ENCODE results near the gene PLB1.

Gene PLB1

GRCh38 chr2:28620291-28620793 is 124.5 kb downstream of the PLB1 start:
- in situ Hi-C loops (cut with MboI; ENCODE audit: low sequenced_read_pairs) = no loop called here

DNA sequence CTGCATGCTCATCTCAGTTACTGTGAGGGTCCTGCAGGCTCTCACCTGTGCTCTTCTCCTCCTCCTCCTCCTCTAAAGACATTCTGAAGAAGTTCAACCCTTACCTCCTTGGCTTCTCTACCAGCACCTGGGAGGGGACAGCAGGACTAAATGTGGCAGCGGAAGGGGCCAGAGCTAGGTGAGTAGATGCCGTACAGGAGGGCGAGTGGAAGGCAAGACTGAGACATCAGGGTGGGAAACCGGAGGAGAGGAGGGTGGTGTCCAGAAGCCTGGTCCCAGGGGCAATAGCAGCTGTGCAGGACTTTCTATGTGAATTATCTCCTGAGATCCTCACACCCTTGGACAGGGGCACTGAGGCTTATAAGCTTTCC is 124.9 kb downstream of the PLB1 start:
- in situ Hi-C loops (cut with MboI; ENCODE audit: low sequenced_read_pairs) = no loop called here

DNA sequence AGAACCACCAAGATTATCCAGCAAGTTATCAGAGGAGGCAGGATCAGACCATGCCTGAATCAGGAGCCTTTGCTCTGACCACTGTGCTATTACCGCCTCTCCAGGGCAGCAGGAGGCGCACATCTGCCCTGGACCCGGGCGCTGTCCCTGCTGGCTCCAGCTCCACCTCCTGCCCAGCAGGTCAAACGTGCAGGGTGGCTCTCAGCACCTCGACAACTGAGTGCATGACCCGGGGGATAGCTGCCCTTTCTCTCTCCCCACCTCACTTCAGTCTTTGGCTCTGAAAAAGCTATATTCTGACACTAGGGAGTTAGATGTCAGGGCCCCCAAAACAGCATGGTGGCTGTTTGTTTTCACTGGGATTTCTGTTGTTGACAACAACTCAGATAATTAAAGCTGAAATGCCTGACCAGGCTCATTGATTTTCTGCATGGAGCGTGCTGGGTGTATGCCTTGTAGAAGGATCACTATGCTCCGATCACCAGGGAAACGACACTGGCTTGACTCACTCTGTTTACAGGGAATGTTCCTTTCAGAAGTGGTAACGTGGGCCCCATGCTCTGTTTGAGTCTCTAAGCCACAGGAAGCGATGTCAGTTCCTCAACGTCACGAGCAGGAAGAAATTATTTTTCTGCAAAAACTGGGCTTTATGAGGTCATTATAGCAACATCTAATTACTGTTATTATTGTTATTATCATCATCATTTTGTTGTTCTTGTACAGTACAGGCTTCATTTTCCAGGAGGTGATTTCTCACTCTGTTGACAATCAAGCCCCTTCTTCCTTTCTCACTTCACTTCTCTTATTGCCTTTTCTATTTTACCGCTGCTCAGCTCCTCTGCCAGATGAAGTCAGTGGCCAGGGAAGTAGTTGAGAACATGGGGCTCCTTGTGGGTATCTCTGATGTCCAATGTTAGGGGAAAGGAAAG is 125.6 kb downstream of the PLB1 start:
- in situ Hi-C loops (cut with MboI; ENCODE audit: low sequenced_read_pairs) = no loop called here

DNA sequence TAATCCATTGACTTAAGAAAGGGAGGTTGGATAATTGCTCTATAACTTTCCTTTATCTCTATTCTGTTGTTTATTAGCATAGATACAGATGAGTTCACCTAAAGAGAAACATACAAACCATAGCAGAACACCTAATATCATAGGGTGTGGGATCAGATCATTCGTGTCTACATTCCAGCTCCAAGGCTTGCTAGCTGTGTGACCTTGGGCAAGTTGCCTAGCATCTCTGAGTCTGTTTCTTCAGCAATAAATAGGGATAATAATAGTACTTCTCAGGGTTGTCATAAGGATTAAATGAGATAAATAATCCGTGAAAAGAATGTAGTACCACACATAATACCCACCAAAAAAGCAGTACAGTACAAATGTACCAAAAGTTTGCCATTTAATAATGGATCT is 126.2 kb downstream of the PLB1 start:
- in situ Hi-C loops (cut with MboI; ENCODE audit: low sequenced_read_pairs) = no loop called here

GRCh38 chr2:28623582-28624405 is 127.9 kb downstream of the PLB1 start:
- in situ Hi-C loops (cut with MboI; ENCODE audit: low sequenced_read_pairs) = no loop called here

DNA sequence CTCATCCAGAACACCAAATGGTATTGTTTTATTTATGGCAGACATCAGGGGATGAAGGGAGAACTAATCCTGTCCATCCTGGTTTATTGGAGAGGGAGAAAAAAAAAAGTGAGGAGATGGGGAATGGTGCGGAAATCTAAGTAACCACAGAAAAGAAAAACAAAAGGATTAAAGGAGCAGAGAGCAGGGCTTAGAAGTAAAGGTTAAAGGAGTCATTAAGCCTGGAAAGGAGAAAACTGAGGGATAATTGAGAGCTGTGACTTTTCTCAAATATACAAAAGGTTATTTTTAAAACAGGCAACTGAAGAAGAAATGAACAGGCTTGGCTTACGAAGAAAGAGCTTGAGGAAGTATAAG is 128.6 kb downstream of the PLB1 start:
- in situ Hi-C loops (cut with MboI; ENCODE audit: low sequenced_read_pairs) = no loop called here

GRCh38 chr2:28624793-28625701 is 129.2 kb downstream of the PLB1 start:
- in situ Hi-C loops (cut with MboI; ENCODE audit: low sequenced_read_pairs) = no loop called here

GRCh38 chr2:28626376-28626775 is 130.5 kb downstream of the PLB1 start:
- in situ Hi-C loops (cut with MboI; ENCODE audit: low sequenced_read_pairs) = no loop called here

- in situ Hi-C loops (cut with MboI; ENCODE audit: low sequenced_read_pairs) = no loop called here
Measured at GRCh38 chr2:28626891-28627421, 131.1 kb downstream of the PLB1 start.

GRCh38 chr2:28627722-28628480 is 132.0 kb downstream of the PLB1 start:
- in situ Hi-C loops (cut with MboI; ENCODE audit: low sequenced_read_pairs) = no loop called here

DNA sequence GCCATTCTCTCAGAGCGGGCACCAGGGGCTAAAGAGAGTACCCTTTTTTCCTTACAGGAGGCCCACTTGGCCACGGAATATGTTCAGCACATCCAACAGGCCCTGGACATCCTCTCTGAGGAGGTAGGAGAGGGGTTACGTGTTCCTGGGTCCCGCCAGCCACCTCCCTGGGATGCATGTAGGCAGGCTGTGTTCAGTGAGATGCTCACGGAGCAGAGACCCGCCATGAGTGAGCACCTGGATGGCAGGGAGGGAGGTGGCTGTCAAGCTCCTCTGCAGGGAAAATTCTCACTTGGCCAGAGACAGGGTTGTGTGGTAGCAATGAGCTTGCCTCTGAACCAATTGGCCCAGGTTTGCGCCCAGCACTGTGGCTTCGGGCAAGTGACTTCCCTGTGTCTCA is 132.6 kb downstream of the PLB1 start:
- in situ Hi-C loops (cut with MboI; ENCODE audit: low sequenced_read_pairs) = no loop called here

- in situ Hi-C loops (cut with MboI; ENCODE audit: low sequenced_read_pairs) = no loop called here
Measured at GRCh38 chr2:28628987-28629386, 133.1 kb downstream of the PLB1 start.

DNA sequence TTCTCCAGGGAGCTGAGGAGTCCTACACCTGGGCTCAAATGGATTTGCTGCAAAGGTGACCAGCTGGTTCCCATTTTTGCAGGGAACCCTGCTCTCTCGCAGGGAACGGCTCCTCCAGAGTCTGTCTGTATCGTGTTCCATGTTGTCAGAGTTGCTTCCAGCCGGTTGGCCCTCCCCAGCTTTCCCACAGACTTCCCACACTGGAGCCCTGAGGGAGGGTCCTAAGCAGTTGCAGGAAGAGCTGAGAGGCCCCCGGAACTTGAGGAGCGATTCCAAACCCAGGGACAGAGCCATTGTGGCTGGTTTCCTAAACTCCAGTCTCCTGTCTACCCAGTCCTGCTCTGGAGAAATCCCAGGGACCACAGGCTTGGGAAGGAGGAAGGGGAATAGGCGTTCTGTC is 134.1 kb downstream of the PLB1 start:
- in situ Hi-C loops (cut with MboI; ENCODE audit: low sequenced_read_pairs) = no loop called here

DNA sequence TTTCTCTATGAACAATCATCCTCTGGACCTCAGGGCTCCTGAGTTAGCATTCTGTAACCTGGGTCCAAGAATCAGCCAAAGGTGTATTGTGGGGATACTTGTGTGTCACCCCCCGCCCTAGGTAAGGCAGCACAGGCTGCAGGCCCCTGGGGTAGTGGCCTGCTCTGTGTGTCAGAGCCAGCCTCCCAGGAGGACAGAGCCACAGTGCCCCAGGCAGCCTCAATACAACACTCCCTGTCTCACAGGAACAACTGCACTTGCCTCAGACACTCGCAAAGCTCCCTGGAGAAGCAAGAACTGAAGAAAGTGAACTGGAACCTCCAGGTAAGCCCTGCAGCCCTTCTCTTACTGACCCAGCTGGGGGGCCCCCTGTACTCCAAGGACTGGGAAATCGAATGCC is 134.5 kb downstream of the PLB1 start:
- in situ Hi-C loops (cut with MboI; ENCODE audit: low sequenced_read_pairs) = no loop called here

DNA sequence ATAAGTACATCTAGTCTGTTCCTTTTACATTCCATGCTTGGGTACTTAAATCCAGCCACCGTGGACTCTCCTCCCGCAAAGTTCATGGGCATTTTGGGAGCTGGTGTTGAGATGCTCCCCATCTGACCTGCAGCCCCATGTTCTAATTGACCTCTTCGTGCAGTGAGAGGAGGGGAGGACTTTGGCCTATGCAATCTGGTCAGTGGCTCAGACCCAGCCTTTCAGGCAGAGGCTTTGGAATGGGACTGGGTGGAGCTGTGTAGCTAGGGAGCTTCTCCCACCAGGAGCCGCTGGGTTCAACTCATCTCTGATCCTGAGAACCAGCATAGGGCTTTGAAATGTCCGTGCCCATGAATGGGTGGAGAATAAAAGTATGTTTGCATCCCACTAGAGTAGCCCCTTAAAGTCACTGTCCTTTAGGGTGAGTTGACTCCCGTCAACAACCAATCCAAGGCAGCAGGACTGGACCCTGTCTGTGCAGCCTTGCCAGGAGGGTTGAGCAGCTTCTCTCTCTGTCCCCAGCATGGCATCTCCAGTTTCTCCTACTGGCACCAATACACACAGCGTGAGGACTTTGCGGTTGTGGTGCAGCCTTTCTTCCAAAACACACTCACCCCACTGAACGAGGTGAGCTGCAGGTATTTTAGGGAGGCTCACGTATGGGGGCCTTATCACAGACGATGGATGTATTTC is 135.8 kb downstream of the PLB1 start:
- in situ Hi-C loops (cut with MboI; ENCODE audit: low sequenced_read_pairs) = no loop called here

DNA sequence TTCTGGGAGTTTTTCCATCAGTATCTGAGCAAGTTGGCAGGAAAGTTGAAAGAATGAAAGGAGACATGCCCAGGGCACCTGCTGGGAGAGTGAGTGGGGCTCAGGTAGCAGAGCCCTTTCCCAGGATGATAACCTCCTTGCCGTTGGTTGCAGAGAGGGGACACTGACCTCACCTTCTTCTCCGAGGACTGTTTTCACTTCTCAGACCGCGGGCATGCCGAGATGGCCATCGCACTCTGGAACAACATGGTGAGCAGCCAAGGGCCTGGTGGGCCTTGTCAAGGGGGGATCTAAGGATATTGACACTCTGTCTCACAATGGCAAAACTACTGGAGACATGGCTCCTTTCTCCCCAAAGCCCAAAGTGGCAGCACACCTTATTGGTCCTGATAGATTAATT is 136.9 kb downstream of the PLB1 start:
- in situ Hi-C loops (cut with MboI; ENCODE audit: low sequenced_read_pairs) = no loop called here

- in situ Hi-C loops (cut with MboI; ENCODE audit: low sequenced_read_pairs) = no loop called here
Measured at GRCh38 chr2:28633204-28633603, 137.3 kb downstream of the PLB1 start.

GRCh38 chr2:28633746-28634145 is 137.9 kb downstream of the PLB1 start:
- in situ Hi-C loops (cut with MboI; ENCODE audit: low sequenced_read_pairs) = no loop called here

GRCh38 chr2:28635191-28635611 is 139.3 kb downstream of the PLB1 start:
- in situ Hi-C loops (cut with MboI; ENCODE audit: low sequenced_read_pairs) = no loop called here
